ENCODE data around the gene SIK3.

GRCh38 chr11:116862951-116863350, 235.3 kb downstream of the SIK3 start:
- TF ChIP-seq CTCF (IDR thresholded peaks at IDR 0.05) (no peak), POLR2A (IDR thresholded peaks at IDR 0.05) (no peak), POLR2AphosphoS5 (IDR thresholded peaks at IDR 0.05) (no peak)

All from prostate gland (tissue), 2 donors.